Ishikawa (cell line): Measurements from ENCODE around the gene LRRC1.

Experiments
- CEBPB ChIP-seq: IDR thresholded peaks from 2 replicates; pipeline ENCODE4 v1.6.1; 2012
- CREB1 ChIP-seq: IDR thresholded peaks from 2 replicates; pipeline ENCODE4 v1.6.1; 2012; ENCODE audit warnings: low read depth
- EGR1 ChIP-seq: IDR thresholded peaks from 2 replicates; pipeline ENCODE4 v1.6.1; 2012
- EP300 ChIP-seq: IDR thresholded peaks from 2 replicates; pipeline ENCODE4 v1.6.1; 2012; ENCODE audit warnings: borderline replicate concordance
- FOXM1 ChIP-seq: IDR thresholded peaks from 2 replicates; pipeline ENCODE4 v1.6.1; 2012; ENCODE audit warnings: low read depth, borderline replicate concordance
- NFIC ChIP-seq: IDR thresholded peaks from 2 replicates; pipeline ENCODE4 v1.6.1; 2012
- RAD21 ChIP-seq: IDR thresholded peaks from 2 replicates; pipeline ENCODE4 v1.6.1; 2012; ENCODE audit warnings: low read depth
- REST ChIP-seq: IDR thresholded peaks from 2 replicates; pipeline ENCODE4 v1.6.1; 2012; ENCODE audit warnings: low read depth, mild to moderate bottlenecking
- TAF1 ChIP-seq: IDR thresholded peaks from 2 replicates; pipeline ENCODE4 v1.6.1; 2012; ENCODE audit warnings: low read depth, mild to moderate bottlenecking
- TCF12 ChIP-seq: IDR thresholded peaks from 2 replicates; pipeline ENCODE4 v1.6.1; 2012; ENCODE audit warnings: low read depth
- TEAD4 ChIP-seq: IDR thresholded peaks from 2 replicates; pipeline ENCODE4 v1.6.1; 2012
- YY1 ChIP-seq: IDR thresholded peaks from 2 replicates; pipeline ENCODE4 v1.6.1; 2012; ENCODE audit warnings: low read depth
- ZBTB7A ChIP-seq: IDR thresholded peaks from 2 replicates; pipeline ENCODE4 v1.6.1; 2012; ENCODE audit warnings: low read depth
- TF ChIP-seq, protein P1 (sequence below): IDR thresholded peaks from 2 replicates; pipeline ENCODE4 v1.6.1; 2012
- TF ChIP-seq, protein P2 (sequence below): IDR thresholded peaks from 2 replicates; pipeline ENCODE4 v1.6.1; 2012

LRRC1 gene

GRCh38 chr6:53813801-53814200 lies 19.0 kb downstream of the LRRC1 start:
- TF ChIP-seq, protein P1, sequence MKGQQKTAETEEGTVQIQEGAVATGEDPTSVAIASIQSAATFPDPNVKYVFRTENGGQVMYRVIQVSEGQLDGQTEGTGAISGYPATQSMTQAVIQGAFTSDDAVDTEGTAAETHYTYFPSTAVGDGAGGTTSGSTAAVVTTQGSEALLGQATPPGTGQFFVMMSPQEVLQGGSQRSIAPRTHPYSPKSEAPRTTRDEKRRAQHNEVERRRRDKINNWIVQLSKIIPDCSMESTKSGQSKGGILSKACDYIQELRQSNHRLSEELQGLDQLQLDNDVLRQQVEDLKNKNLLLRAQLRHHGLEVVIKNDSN = no peak
- TF ChIP-seq TEAD4 = no peak
- no peak for TF ChIP-seq CEBPB
- no peak for TF ChIP-seq RAD21
- no peak for TF ChIP-seq REST
- no peak for TF ChIP-seq TAF1
- TF ChIP-seq NFIC = no peak
- TF ChIP-seq FOXM1 = no peak
- TF ChIP-seq CREB1 = no peak
- TF ChIP-seq TCF12 = no peak
- no peak for TF ChIP-seq EP300
- TF ChIP-seq ZBTB7A = no peak
- no peak for TF ChIP-seq YY1
- no peak for TF ChIP-seq EGR1
- TF ChIP-seq, protein P2, sequence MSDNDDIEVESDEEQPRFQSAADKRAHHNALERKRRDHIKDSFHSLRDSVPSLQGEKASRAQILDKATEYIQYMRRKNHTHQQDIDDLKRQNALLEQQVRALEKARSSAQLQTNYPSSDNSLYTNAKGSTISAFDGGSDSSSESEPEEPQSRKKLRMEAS = no peak

DNA sequence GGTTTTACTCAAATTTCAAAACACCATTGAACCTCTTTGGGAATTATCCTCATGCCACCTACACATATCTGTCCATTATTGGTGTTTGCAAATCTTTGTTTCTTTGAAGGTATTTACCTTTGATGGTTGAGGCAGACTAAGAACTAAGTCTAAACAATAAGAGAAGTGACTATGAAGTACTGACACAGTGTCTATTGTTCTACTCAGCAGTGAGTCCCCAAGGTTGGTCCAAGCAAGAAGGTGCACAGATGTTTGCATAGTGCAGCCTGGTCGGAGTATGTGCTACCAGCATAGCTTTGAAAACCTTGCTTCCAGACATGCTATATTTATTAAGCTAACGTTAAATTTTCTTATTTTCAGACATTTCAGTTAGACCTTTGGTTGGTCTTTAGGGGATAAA lies 19.5 kb downstream of the LRRC1 start:
- TF ChIP-seq, protein P2 = no peak
- TF ChIP-seq EP300 (no peak), REST (no peak), ZBTB7A (no peak), TCF12 (no peak), TAF1 (no peak), RAD21 (no peak), NFIC (no peak), TEAD4 (no peak), YY1 (no peak), CREB1 (no peak), EGR1 (no peak), FOXM1 (no peak), CEBPB (no peak)
- TF ChIP-seq, protein P1 = no peak

DNA sequence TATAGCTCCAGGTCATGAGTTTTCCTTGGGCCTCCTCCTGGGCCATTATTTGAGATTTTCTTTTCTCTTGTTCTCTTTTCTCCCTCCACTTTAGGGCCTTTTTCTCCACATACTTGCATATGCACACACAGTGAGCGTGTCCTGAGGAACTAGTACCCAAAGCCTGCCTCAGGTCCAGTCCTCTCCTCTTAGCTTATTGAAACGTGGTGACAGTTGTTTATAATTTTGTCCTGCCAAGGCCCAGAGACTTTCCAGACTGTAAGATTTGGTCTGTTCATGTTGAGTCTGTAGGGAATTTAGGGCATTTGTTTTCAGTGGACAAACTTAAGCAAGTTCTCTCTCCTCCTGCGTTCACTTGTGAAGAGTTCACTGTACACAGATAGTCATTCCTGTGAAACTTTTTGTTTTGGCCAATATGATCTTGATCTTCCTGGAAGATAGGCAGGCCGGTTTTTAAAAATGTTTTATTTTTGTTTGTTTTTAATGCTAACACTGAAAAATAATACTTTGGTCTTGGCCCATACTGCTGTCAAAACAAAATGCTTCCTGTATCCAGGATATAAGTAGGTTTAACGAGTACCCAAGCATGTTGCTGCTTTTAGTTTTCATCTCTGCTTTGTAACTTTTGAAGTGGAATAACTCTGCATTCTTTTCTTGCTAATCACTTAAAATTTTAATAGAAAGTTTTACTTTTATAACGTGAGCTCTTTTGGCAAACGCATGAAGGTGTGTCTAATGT lies 20.7 kb downstream of the LRRC1 start:
- TF ChIP-seq CEBPB = no peak
- TF ChIP-seq NFIC = no peak
- TF ChIP-seq YY1 = no peak
- no peak for TF ChIP-seq ZBTB7A

GRCh38 chr6:53818858-53819609 lies 24.2 kb downstream of the LRRC1 start:
- TF ChIP-seq, protein P2 = no peak
- TF ChIP-seq EGR1 (no peak), CEBPB (no peak), RAD21 (no peak), TAF1 (no peak), TCF12 (no peak), REST (no peak), CREB1 (no peak), FOXM1 (no peak), NFIC (no peak), YY1 (no peak), TEAD4 (no peak), ZBTB7A (no peak), EP300 (no peak)
- TF ChIP-seq, protein P1 = no peak
